GM12892 (cell line): ENCODE measurements around the gene NRXN3.

Experiments used
- POLR2A ChIP-seq: IDR thresholded peaks from 2 replicates; pipeline ENCODE4 v1.6.1; 2011; ENCODE audit warnings: low read depth, low read length, control low read depth
- POLR2AphosphoS5 ChIP-seq: IDR thresholded peaks from 2 replicates; pipeline ENCODE4 v1.6.1; 2011; ENCODE audit warnings: low read depth, low read length, control low read depth

GRCh38 chr14:78222746-78223145 lies 52.6 kb downstream of the NRXN3 start:
- TF ChIP-seq POLR2A: no peak
- no peak for TF ChIP-seq POLR2AphosphoS5
